Fibroblast of lung (primary cell): ENCODE results near the gene MFAP2.

Experiments
- EZH2 ChIP-seq: IDR thresholded peaks from 2 replicates; pipeline ENCODE4 v1.5.1; 2012; ENCODE audit warnings: low read length, control low read depth, mild to moderate bottlenecking; ENCODE audit errors: missing control alignments
- TF ChIP-seq, protein P1 (sequence below), 2 donors: IDR thresholded peaks in 1 of 2; conservative IDR thresholded peaks in 1 of 2; 1 replicate in 1 of 2; 2 replicates in 1 of 2; pipeline ENCODE4 v1.5.1; 2011 to 2012; ENCODE audit warnings: low read length in 2 of 2, control low read depth in 1 of 2, inconsistent platforms in 1 of 2, low read depth in 1 of 2, mild to moderate bottlenecking in 1 of 2

GRCh38 chr1:17028662-17029188 is 48.3 kb upstream of the MFAP2 start:
- TF ChIP-seq, protein P1, sequence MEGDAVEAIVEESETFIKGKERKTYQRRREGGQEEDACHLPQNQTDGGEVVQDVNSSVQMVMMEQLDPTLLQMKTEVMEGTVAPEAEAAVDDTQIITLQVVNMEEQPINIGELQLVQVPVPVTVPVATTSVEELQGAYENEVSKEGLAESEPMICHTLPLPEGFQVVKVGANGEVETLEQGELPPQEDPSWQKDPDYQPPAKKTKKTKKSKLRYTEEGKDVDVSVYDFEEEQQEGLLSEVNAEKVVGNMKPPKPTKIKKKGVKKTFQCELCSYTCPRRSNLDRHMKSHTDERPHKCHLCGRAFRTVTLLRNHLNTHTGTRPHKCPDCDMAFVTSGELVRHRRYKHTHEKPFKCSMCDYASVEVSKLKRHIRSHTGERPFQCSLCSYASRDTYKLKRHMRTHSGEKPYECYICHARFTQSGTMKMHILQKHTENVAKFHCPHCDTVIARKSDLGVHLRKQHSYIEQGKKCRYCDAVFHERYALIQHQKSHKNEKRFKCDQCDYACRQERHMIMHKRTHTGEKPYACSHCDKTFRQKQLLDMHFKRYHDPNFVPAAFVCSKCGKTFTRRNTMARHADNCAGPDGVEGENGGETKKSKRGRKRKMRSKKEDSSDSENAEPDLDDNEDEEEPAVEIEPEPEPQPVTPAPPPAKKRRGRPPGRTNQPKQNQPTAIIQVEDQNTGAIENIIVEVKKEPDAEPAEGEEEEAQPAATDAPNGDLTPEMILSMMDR (conservative IDR thresholded peaks at IDR 0.05 in 1 of 2, IDR thresholded peaks at IDR 0.05 in 1 of 2; ENCODE audit: low read depth in 1 of 2, low read length in 2 of 2): no peak
- TF ChIP-seq EZH2: no peak
